ENCODE results near the gene CHRDL2.

The CHRDL2 gene

DNA sequence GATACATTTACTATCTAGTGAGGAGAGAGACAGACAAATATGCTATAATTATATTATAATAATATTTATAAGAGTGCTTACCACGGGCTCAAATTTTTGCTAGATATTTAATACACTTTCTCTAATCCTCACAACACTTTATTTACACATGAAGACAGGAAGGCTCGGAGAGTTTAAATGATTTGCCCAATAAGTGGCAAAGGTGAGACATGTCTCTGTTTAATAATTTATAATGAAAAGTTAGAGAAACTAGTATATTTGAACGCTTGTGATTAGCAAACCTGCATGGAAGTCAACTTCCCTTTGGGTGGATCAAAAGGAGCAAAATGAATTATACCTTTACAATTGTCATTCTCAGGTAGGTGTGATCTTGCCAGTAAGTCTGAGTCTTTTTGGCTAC, 83.4 kb downstream of the CHRDL2 start:
- no peak for DNase-seq
- Histone ChIP-seq H3K4me3 (ENCODE audit: low read depth, low read length) (no peak overlapping the region), H3K27ac (no peak overlapping the region), H3K36me3 (replicated peaks) (no peaks in the 10 kb centered on the region), H3K27me3 (replicated peaks) (no peaks in the 10 kb centered on the region)
- in situ Hi-C loops (cut with HindIII; ENCODE audit: low pct_ligation_motif_present, low sequenced_read_pairs): no loop called here
- TF ChIP-seq, protein P1, sequence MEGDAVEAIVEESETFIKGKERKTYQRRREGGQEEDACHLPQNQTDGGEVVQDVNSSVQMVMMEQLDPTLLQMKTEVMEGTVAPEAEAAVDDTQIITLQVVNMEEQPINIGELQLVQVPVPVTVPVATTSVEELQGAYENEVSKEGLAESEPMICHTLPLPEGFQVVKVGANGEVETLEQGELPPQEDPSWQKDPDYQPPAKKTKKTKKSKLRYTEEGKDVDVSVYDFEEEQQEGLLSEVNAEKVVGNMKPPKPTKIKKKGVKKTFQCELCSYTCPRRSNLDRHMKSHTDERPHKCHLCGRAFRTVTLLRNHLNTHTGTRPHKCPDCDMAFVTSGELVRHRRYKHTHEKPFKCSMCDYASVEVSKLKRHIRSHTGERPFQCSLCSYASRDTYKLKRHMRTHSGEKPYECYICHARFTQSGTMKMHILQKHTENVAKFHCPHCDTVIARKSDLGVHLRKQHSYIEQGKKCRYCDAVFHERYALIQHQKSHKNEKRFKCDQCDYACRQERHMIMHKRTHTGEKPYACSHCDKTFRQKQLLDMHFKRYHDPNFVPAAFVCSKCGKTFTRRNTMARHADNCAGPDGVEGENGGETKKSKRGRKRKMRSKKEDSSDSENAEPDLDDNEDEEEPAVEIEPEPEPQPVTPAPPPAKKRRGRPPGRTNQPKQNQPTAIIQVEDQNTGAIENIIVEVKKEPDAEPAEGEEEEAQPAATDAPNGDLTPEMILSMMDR (IDR thresholded peaks at IDR 0.05; ENCODE audit: low read depth, low read length, missing control alignments): no peak

DNA sequence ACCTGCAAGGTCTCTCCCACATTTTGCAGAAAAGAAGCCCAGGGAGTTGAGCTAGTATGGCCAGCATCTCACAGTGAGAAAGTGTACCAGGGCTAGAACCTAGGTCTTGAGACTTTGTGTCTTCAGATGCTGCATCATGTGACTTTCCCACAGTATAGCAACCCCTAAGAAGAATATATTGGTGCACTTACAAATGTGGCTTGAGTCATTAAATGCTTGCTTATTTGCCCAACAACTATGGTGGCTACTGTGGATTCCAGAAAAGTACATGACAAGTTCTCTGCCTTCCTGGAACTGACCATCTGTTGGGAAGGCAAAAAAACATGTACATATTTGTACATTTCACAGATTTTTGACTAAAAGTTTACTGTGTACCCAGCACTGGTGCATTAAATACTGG, 83.8 kb downstream of the CHRDL2 start:
- H3K36me3 ChIP-seq (replicated peaks): no peaks in the 10 kb centered on the region
- no peak overlapping the region for H3K27ac ChIP-seq
- TF ChIP-seq, protein P1 (IDR thresholded peaks at IDR 0.05; ENCODE audit: low read depth, low read length, missing control alignments): no peak
- no peaks in the 10 kb centered on the region for H3K27me3 ChIP-seq (replicated peaks)
- DNase-seq: no peak
- in situ Hi-C loops (cut with HindIII; ENCODE audit: low pct_ligation_motif_present, low sequenced_read_pairs): no loop called here
- no peak overlapping the region for H3K4me3 ChIP-seq (ENCODE audit: low read depth, low read length)

GRCh38 chr11:74646954-74647353, 84.3 kb downstream of the CHRDL2 start:
- Histone ChIP-seq H3K4me3 (ENCODE audit: low read depth, low read length) (no peak overlapping the region), H3K27me3 (replicated peaks) (no peaks in the 10 kb centered on the region), H3K27ac (no peak overlapping the region), H3K36me3 (replicated peaks) (no peaks in the 10 kb centered on the region)
- in situ Hi-C loops (cut with HindIII; ENCODE audit: low pct_ligation_motif_present, low sequenced_read_pairs): no loop called here
- no peak for DNase-seq
- TF ChIP-seq, protein P1 (IDR thresholded peaks at IDR 0.05; ENCODE audit: low read depth, low read length, missing control alignments): no peak
